ENCODE results near the gene FAM131B.
"Not testable (repeated sequence)": the region's sequence is repeated elsewhere in the genome, so short reads cannot be mapped to it uniquely, and the experiment has no call there.

Gene FAM131B

DNA sequence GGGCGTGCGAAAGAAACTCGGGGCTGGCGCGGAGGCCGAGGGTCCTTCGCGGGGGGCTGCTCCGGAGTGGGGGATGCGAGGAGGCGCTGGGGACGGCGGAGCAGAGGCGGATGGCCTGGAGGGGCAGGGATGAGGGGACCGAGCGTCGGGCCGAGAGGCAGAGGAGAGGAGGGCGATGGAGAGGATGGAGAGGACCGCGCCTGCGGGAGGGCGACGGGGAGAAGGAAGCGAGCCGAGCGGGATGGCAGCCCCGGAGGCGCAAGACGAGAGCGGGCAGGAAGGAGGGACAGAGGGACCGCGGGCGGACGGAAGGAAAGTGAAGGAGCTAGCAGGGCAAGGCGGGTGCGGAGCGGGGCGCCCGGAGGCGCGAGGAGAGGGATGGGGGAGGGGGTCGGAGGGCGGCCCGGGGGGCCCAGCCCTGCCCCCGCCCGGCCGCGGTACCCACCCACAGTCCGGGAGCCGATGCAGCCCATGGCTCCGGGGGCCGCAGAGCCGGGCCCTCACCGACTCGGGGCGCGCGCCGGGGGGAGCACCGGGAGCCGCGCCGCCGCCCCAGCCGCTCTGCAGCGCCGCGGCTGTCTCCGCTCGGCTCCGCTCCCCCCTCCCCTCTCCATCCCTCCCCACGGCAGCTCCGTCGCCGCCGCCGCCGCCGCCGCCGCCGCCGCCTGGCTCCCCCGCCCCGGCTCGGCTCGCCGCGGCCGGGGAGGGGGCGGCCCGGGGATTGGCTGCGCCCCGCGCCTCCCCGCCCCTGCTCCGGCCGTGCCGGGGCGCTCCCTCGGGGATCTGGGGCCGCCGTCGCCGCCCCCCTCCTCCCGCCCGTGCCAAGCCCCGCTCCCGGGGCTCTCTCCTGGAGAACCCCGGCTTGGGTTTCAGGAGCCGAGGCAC, at the start of gene FAM131B:
Gene FAM131B, minus strand, starts transcription at position 583 of the 885 bp plus-strand sequence. Its CDS starts 110 bp downstream, at position 473.
- in situ Hi-C loops (cut with MboI; ENCODE audit: low pct_unique_long_range_greater_than_20kb, low sequenced_read_pairs), result no loop called here
- no peak for DNase-seq

DNA sequence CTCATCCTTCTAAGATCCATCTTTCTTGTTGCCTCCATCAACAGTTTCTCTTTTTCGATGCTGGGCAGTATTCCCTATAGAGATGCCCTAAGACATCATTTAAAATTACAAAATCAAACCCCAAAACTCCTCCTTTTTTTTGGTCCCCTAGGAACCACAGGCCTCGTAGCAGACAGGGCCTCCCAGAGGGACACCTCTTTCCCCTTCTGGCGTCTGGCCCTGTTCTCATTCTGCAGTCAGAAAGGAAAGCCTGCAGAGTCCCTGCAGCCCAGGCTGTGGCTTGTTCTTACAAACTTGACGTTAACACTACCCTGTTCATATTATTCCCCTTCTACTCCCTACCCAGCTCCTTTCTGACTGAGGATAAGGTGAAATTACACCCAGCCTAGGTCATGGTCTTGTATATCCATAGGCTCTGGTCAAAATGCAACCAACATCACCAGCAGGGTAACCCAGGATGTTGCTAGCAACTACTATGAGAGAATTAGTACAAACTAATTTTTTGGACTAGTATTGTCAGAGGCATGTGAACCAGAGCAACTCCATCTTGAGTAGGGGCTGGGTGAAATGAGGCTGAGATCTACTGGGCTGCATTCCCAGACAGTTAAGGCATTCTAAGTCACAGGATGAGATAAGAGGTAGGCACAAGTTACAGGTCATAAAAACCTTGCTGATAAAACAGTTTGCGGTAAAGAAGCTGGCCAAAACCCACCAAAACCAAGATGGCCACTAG, 49.6 kb upstream of the FAM131B start:
- DNase-seq, result no peak
- in situ Hi-C loops (cut with MboI; ENCODE audit: low pct_unique_long_range_greater_than_20kb, low sequenced_read_pairs), result no loop called here

DNA sequence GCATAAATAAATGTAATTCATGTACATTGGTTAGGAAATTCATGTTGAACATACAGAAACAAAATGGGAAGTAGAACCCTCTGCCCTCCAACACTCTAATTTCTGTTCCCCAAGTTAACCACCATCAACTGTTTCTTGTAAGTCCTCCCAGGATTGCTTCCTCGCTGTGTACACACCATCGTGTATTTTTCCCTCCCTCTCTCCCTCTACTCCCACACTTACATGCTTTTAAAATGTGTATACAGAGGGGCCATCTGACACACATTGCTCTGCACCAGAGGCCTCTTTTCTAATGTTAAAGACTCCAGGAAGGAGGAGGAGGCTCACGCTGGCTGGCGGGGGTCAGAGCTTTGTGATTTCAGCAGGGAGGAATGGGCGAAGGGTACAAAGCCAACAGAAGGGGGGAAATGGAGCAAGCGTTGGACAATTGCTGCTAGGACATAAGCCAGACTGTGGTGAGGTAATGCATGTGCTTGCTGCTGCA, 48.0 kb upstream of the FAM131B start:
- in situ Hi-C loops (cut with MboI; ENCODE audit: low pct_unique_long_range_greater_than_20kb, low sequenced_read_pairs), result no loop called here
- DNase-seq, result peak; percentile 69

DNA sequence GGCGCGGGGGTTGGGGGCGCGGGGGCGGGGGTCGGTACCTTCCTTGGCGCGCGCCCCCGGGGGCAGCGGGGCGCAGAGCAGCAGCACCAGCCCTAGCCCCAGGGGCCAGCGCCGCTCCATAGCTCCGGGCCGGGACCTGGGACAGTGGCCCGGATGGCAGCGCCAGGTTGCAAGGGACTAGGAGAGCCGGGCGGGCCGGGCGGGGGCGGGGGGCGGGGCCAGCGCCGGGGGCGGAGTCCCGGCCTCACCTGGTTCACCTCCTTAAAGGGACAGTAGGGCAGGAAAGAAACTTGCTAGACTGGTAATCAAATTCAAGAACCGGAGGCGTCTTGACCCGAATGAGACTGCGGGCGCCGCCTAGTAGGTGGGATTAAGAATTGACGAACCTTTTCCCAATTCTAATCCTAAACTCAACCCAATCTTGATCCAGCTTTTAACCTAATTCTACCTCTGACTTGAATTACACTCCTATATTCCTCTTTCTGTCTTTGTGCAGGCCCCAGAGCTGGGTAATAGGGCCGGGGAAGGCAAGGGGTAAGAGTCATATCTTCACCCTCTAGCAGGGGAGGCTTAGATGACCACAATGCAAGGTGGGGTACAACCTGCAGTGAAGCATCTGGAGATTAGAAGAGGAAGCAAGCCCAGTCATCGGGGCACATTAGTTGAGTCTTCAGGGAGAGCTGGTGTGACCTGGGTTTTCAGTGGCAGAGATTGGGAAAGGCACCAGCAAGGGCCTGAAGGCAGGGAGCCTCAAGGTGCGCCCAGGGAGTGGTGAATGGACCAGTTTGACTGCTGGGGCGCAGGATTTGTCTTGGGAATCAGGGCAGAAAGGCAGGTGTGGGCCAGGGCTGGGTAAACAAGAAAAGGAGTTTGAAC, 46.4 kb upstream of the FAM131B start, which contains the start of gene EPHA1:
Gene EPHA1, minus strand, starts transcription at position 171 of the 876 bp plus-strand sequence. Its CDS starts 51 bp downstream, at position 120.
- no peak for DNase-seq
- in situ Hi-C loops (cut with MboI; ENCODE audit: low pct_unique_long_range_greater_than_20kb, low sequenced_read_pairs), result no loop called here

DNA sequence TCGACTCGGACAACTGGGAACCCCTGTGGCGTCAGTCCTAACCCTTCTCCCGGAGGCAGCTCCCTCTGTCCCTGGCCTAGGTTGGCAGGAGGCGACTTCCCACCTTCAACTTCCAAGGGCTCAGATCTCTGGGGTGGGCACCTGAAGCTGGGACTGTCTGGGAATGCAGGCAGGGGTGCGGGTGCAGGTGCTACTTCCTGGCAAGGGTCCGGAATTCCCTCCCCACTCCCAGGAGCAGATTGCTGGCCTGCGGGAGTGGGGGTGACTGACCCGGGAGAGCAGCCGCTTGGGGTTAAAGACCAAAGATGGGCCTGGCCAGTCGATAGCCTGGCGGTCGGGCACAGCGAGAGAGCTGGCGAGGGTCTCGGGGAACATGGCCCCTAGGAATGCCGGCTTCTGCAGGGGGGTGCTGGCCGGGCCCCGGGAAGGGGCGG, 45.8 kb upstream of the FAM131B start:
- in situ Hi-C loops (cut with MboI; ENCODE audit: low pct_unique_long_range_greater_than_20kb, low sequenced_read_pairs), result no loop called here
- DNase-seq, result no peak

DNA sequence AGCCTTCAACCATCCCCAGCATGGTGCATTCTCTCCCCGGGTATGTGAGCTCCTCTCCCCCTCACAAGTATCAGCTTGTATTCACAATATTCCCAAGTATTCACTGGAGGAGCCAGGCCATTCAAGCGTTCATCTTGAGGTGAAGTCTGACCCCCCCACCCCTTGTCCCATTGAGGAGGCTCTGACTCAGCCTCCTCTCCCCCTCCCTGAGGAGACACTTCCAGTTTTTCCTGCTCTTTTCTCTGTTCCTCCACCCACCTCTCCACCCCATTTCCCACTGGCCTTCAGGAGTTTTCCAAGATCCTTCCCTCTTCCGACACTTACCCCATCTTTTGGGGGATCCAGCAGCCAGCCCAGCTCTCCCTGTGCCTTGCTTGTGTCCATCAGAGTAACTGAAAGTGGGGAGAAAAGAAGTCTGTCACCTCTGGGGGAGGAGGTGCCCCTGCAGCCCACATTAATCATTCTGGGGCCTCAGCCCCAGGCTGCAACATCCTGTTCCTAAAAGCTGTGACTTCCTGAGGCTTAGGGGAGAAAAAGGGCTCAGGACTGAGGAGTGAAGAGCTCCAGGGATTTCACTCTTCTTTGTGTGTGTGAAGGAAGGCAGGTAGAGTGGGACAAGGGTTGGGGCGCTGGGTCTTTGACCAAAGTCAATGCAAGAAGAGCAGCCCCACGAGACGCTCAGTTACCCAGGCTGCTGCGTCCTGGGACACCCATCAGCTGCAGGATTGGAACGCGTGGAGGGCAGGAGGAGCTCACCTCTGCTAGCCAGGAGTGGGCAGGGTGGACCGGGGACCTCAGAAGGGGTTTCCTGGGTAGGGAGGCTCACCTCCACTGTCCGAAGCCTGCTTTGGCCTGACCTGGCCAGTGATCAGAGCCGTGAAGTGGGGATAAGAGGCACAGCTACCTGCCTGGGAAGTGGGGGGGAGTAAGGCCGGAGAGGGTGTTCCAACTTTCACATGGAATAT, 45.1 kb upstream of the FAM131B start:
- in situ Hi-C loops (cut with MboI; ENCODE audit: low pct_unique_long_range_greater_than_20kb, low sequenced_read_pairs), result no loop called here
- DNase-seq, result peak; percentile 61

DNA sequence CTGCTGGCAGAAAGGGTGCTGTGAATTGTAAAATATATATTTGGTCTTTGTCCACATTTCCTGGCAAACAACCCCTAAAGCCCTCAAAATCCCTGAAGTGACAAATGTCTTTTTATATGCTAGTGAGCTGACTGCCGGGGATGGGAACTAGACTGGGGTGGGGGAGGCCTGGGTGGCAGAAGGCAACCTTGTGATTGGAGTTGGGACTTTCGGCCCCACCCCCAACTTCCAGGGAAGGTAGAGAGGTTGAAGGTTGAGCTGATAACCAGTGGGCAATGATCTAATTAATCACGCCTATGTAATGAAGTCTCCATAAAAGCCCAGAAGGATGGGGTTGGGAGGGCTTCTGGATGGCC, 43.5 kb upstream of the FAM131B start:
- in situ Hi-C loops (cut with MboI; ENCODE audit: low pct_unique_long_range_greater_than_20kb, low sequenced_read_pairs), result no loop called here
- no peak for DNase-seq

DNA sequence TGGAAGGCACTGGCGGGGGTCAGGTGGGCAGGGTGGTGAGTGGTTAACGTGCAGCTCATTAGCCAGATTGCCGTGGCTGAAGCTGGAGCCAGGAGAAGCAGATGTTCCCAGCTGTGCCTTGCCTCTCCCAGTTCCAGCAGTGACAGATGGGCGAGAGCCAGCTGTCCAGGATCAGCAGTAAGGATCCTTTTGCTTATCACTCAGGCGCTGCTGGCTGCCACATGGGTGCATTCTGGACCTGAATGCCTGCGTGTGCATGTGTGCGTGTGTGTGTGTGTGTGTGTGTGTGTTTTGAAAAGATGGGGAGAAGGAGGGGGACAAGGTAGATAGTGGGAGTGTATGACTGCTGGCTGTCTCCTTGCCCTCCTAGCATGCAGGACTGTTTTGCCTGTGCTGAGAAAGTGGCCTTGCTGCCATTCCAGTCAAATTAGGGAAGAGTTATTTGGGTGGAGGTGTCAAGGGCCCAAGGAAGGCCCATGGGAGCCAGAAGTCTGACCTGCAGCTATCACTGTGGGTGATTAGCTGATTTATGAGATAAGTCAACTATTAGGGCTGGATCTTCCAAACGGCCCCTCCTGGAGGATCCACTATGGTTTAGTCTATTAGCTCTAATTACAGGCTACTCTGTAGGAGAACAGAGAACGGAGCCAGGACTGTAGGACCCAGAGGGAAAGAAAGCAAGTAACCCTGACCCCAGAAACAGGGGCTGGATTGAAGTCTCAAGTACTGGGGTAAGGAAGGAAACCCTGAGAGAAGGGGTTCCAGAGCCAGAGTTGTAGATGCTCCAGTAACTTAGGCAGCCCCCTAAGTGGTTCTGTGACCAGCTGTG, 42.9 kb upstream of the FAM131B start:
- in situ Hi-C loops (cut with MboI; ENCODE audit: low pct_unique_long_range_greater_than_20kb, low sequenced_read_pairs), result no loop called here

DNA sequence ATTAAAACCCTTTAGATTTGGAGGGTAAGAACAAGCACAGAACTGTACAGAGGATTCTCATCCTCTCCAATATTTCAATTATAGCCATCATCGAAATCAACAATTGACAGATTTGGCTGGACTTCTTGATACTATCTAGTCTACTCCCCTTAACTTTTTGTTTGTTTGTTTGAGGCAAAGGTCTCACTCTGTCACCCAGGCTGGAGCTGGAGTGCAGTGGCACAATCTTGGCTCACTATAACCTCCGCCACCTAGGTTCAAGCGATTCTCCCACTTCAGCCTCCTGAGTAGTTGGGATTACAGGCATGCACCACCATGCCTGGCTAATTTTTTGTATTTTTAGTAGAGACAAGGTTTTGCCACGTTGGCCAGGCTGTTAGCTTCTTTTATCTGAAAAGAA, 39.7 kb upstream of the FAM131B start:
- in situ Hi-C loops (cut with MboI; ENCODE audit: low pct_unique_long_range_greater_than_20kb, low sequenced_read_pairs); DNase-seq: not testable (repeated sequence)

More for the DNA sequence above, 42.9 kb upstream of the FAM131B start:
- no peak for DNase-seq

DNA sequence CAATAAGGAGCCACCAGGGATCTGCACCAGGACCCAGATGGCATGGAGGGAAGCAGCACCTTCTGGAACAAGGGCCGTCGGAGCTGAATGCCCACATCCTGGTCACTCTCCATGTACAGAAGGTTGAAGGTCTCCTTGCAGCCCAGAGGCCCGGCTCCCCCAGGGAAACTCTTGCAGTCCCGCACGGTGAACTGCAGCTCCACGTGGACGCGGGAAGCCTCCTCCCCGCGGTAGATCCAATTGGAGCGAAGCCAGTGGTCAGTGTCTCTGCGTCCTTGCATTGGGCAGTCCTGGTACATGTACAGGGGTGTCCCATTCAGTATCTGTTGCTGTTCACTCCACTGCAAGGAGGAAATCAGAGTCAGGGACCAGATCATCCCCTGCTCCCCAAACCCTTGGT, 38.8 kb upstream of the FAM131B start:
- in situ Hi-C loops (cut with MboI; ENCODE audit: low pct_unique_long_range_greater_than_20kb, low sequenced_read_pairs), result no loop called here
- no peak for DNase-seq

DNA sequence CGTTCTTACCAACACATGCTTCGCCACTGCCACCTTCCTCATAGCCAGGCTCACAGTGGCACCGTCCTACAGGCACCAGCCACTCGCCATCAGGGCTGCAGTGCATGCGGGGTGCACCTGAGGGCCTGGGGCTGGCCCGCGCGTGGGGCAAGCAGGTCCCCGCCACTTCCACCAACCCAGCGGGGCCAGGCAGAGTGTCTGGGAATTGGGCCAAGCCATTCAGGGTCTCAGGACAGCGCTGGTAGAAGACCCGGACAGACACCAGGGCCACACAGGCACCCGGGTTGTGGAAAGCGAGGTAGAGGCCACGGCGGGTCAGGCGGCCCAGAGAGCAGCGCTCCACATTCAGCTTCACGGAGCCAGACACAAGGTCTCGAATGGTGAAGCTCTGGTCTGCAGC, 37.1 kb upstream of the FAM131B start:
- DNase-seq, result no peak
- in situ Hi-C loops (cut with MboI; ENCODE audit: low pct_unique_long_range_greater_than_20kb, low sequenced_read_pairs), result no loop called here

DNA sequence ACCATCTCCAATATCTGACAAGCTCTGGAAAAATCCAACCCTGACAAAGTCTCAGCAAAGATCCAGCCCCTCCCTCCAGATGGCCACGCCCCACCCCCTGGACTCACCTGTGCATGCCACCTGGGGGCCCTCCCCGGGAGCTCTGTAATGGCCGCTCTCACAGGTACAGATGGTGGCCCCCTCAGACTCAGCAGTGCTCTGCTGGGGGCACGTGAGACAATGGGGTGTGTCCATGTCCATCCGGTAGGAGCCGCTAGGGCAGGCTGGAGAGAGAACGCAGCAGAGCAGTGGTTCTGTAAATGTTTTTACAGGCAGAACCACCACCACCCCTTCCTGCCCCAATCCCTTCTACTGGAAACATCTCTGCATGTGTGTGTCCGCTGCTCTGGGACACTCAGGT, 36.6 kb upstream of the FAM131B start:
- in situ Hi-C loops (cut with MboI; ENCODE audit: low pct_unique_long_range_greater_than_20kb, low sequenced_read_pairs), result no loop called here

DNA sequence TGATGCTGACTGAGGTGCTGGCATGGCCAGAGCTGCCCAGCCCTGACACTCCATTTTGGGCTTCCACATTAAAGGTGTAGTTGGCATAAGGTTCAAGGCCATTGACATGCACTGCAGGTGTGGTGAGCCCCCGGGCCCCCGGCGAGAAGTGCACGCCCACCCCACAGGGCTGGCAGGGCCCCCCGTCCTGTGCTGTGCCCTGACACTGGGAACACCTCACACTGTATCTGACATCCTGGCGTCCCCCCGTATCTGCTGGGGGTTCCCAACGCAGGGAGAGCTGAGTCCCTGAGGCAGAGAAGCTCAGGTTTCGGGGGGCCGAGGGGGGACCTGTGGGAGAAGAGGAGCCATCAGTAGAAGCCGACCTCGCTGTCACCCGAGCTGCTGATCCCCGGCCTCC, 36.1 kb upstream of the FAM131B start:
- in situ Hi-C loops (cut with MboI; ENCODE audit: low pct_unique_long_range_greater_than_20kb, low sequenced_read_pairs), result no loop called here
- no peak for DNase-seq

More for the DNA sequence above, 36.6 kb upstream of the FAM131B start:
- DNase-seq, result no peak

DNA sequence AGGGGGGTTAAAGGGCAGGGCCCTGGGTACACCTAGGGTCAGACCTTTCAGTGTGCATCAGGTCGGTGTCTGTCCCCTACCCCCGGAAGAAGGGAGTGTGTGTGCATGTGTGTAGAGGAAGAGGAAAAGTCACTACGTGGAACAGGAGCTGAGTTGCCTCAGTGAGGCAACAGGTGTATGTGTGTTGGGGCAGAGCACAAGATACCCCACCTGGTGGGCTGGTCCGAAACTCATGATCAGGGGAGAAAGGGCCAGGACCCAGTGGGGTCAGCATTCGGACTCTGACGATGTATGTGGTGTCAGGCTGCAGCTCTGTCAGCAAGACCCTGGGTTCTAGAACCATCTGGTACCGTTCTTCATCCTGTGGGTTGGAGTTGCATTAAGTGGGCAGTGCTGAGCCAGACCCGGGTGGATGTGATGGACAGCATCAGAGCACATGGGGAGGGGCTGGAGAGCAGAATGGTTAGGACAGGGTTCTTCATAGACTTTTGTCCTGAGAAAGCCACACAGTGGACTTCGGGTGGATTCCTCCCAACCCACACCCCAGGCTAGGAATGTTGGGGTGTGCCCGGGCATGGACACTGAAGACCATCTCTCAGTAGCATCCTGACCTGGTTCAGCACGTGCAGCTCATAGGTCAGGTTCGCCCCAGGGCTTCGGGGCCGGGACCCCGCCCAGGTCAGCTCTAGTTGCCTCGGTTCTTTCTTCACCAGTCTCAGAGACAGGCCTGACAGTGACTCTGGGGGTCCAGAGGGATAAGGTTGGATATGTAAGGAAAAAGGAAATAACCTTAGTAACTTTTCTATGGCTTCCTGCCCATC, 35.4 kb upstream of the FAM131B start:
- in situ Hi-C loops (cut with MboI; ENCODE audit: low pct_unique_long_range_greater_than_20kb, low sequenced_read_pairs), result no loop called here
- DNase-seq, result no peak

DNA sequence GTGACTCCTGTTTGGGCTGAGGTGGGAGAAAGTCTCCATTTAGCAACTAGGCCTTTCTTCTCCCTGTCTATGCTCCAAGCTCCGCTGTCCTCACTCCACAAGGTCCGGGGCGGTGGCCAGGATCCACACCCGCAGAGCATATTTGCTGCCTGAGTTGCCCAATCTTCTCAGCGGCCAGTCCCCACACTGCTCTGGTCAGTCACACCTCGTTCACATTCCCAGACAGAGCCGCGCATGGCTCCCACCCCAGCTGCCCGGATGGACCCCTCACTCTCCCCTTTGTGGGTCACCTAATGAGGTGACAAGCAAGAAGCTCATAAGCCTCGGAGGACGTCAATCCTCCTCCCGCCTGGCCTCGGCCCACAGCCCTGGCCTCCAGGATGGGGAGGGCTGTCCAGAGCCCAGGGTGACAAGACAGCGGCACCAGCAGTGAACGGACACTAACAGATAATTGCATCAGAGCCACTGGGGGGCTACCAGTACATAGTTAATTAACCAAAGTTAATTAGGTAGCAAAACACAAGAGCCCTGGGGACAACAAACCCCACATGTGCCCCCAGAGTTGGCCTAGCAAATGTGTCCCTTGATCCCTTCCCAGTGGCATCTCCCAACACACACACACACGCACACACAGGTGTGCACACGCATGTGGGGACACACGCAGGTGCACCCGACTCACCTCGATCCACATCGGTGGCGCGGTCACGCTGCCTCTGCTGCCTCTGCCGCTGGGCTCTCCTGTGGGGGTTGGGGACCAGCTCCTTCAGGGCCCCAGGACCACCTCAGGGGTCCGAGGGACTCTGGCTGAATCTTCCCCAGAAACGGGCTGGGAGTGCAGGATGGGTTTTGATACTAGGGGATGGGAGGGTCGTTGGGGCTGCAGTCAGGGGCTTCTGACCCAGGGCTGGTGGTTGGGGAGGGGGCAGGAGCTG, 34.4 kb upstream of the FAM131B start:
- in situ Hi-C loops (cut with MboI; ENCODE audit: low pct_unique_long_range_greater_than_20kb, low sequenced_read_pairs), result no loop called here
- DNase-seq, result no peak

DNA sequence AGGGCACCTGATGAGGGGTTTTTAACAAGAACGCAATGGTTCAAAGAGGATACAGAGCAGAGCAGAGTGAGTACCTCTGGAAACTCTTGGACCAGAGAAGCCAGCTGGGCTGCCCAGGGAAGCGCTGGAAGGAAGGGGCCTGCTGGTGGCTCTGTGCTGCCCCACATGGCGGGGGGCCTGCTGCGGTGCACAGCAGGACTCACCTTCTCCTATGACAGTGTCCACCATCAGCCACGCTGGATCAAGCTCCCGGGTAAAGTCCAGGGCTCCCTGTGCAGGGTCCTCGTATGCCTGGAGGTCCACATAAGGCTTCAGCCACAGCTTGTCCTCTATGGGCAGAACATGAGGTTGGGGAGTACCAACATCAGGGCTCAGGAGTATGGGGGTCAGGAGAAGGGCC, 33.7 kb upstream of the FAM131B start:
- in situ Hi-C loops (cut with MboI; ENCODE audit: low pct_unique_long_range_greater_than_20kb, low sequenced_read_pairs), result no loop called here
- no peak for DNase-seq
